Measurements from ENCODE around the gene GHR.

DNA sequence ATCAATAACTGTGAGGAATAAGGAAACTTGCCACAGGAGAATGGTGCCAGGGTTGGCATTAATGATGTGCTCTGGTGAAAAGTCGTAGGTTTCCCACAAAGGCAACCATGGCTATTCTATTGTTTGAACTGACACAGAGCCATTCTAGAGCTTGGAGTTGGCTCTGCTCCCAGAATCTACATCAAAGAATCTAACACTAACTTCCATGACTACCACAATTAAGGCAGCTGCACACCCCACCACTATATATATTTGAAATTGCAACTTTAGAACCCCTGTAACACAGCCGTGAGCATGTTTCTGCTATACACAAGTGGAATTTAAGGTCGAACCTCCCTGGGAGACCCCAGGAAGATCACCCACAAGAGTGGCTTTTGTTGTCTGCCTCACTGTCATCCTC lies 243.6 kb downstream of the GHR start:
- TF ChIP-seq, protein P1, sequence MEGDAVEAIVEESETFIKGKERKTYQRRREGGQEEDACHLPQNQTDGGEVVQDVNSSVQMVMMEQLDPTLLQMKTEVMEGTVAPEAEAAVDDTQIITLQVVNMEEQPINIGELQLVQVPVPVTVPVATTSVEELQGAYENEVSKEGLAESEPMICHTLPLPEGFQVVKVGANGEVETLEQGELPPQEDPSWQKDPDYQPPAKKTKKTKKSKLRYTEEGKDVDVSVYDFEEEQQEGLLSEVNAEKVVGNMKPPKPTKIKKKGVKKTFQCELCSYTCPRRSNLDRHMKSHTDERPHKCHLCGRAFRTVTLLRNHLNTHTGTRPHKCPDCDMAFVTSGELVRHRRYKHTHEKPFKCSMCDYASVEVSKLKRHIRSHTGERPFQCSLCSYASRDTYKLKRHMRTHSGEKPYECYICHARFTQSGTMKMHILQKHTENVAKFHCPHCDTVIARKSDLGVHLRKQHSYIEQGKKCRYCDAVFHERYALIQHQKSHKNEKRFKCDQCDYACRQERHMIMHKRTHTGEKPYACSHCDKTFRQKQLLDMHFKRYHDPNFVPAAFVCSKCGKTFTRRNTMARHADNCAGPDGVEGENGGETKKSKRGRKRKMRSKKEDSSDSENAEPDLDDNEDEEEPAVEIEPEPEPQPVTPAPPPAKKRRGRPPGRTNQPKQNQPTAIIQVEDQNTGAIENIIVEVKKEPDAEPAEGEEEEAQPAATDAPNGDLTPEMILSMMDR (optimal IDR thresholded peaks at IDR 0.05 in 1 of 3, IDR thresholded peaks at IDR 0.05 in 1 of 3, conservative IDR thresholded peaks at IDR 0.05 in 1 of 3; ENCODE audit: extremely low read depth in 1 of 3, insufficient read depth in 2 of 3, low read length in 3 of 3), result no peak
- no peak for TF ChIP-seq EZH2 (IDR thresholded peaks at IDR 0.05; ENCODE audit: low read length)
